Esophagus muscularis mucosa (tissue), 4 donors: ENCODE results near the gene TATDN2. TPM values are rescaled to one million over a fixed set of nuclear protein-coding genes. Genes with fewer than 3 reads are reported as not detected.

Experiments used
- DNase-seq: peaks from one replicate; pipeline ENCODE4 v3.0.0-alpha.2; 2017; ENCODE audit errors: extremely low spot score
- H3K27ac ChIP-seq, 4 donors: fragments of 200-600 bp; sonication (generic); replicated peaks in 1 of 4; 1 replicate in 3 of 4; 2 replicates in 1 of 4; pipeline ENCODE4 v1.5.1; 2016 to 2019; ENCODE audit warnings: mild to moderate bottlenecking in 1 of 4
- H3K27me3 ChIP-seq, 4 donors: fragments of 200-600 bp; sonication (generic); one replicate each; pipeline versions ENCODE4 v1.5.1 to v1.6.0; 2016 to 2019
- H3K36me3 ChIP-seq, 4 donors: fragments of 200-600 bp; sonication (generic); one replicate each; pipeline ENCODE4 v1.5.1; 2016 to 2019
- H3K4me1 ChIP-seq, 4 donors: fragments of 200-600 bp; sonication (generic); one replicate each; pipeline ENCODE4 v1.5.1; 2016 to 2019
- H3K4me3 ChIP-seq, 4 donors: fragments of 200-600 bp; sonication (generic); 1 replicate in 2 of 4; 2 replicates in 2 of 4; pipeline ENCODE4 v1.5.1; 2016 to 2019; ENCODE audit warnings: mild to moderate bottlenecking in 4 of 4, moderate library complexity in 1 of 4
- H3K9me3 ChIP-seq, 4 donors: fragments of 200-600 bp; sonication (generic); 1 replicate in 3 of 4; 2 replicates in 1 of 4; pipeline ENCODE4 v1.5.1; 2016 to 2019
- CTCF ChIP-seq, 3 experiments: fragments of 200-600 bp in 2 of 3; fragments of 450-650 bp in 1 of 3; sonication (generic) in 2 of 3; IDR thresholded peaks; one replicate each; pipeline ENCODE4 v1.5.1; 2017 to 2019; ENCODE audit warnings: antibody characterized with exemption in 3 of 3, mild to moderate bottlenecking in 2 of 3, moderate library complexity in 1 of 3
- EP300 ChIP-seq: sonication (generic); formaldehyde crosslinking; IDR thresholded peaks from one replicate; pipeline ENCODE4 v1.6.1; 2017; ENCODE audit warnings: antibody characterized with exemption
- POLR2A ChIP-seq: fragments of 450-650 bp; IDR thresholded peaks from one replicate; pipeline ENCODE4 v1.6.1; 2017; ENCODE audit warnings: antibody characterized with exemption, moderate library complexity, mild to moderate bottlenecking, low read depth
- POLR2AphosphoS5 ChIP-seq, 2 donors: sonication (generic); formaldehyde crosslinking; IDR thresholded peaks; one replicate each; pipeline ENCODE4 v1.6.1; 2017; ENCODE audit warnings: antibody characterized with exemption in 2 of 2
- WGBS: methylation state at CpG from one replicate; pipeline ENCODE4 v1.1.5; 2018; 5-methylcytosine and 5-hydroxymethylcytosine counted together
- intact Hi-C: fragments of 100-400 bp; cut with DNase I; formaldehyde crosslinking; loops from one replicate; pipeline ENCODE4 v1.15.1; 2023
- total RNA-seq, 4 donors: library from RNA; depleted of rRNA; stranded (reverse); fragments of >200 nt; gene quantifications; one replicate each; pipeline versions ENCODE4 v1.1.0 to v1.2.1, GENCODE V29; 2016

TATDN2 gene
- total RNA-seq, 4 donors from 2014 or later, result 15.0 to 24.6 (median 16.7) TPM

GRCh38 chr3:10244009-10244408, 4.2 kb upstream of the TATDN2 start:
- Histone ChIP-seq H3K27ac (no peak overlapping the region), H3K9me3 (peaks cover 0 to 21% (median 10%) of the 10 kb centered on the region in 4 donors), H3K4me1 (peaks cover 5 to 9% (median 9%) of the 10 kb centered on the region in 4 donors), H3K36me3 (peaks cover 0 to 24% (median 10%) of the 10 kb centered on the region in 4 donors), H3K4me3 (no peak overlapping the region), H3K27me3 (no peaks in the 10 kb centered on the region)
- intact Hi-C loops, result no loop called here
- 71% methylated on average over 3 of the region's 3 CpGs for WGBS
- no peak for DNase-seq
- no peak for TF ChIP-seq CTCF (IDR thresholded peaks at IDR 0.05)
- TF ChIP-seq EP300, result no peak
- no peak for TF ChIP-seq POLR2AphosphoS5 (IDR thresholded peaks at IDR 0.05)
- no peak for TF ChIP-seq POLR2A

GRCh38 chr3:10245081-10245712, 3.1 kb upstream of the TATDN2 start:
- Histone ChIP-seq H3K27me3 (no peaks in the 10 kb centered on the region), H3K4me3 (no peak overlapping the region), H3K27ac (no peak overlapping the region), H3K36me3 (peaks cover 0 to 16% (median 2%) of the 10 kb centered on the region in 4 donors), H3K9me3 (peaks cover 0 to 21% (median 10%) of the 10 kb centered on the region in 4 donors), H3K4me1 (peaks cover 13 to 21% (median 21%) of the 10 kb centered on the region in 4 donors)
- WGBS, result 93% methylated on average over 6 of the region's 6 CpGs
- intact Hi-C loops, result loop anchor here (5.0 kb wide), 1 partner anchor 223 kb away; no protein-coding TSS in a partner anchor
- no peak for TF ChIP-seq EP300
- TF ChIP-seq POLR2AphosphoS5 (IDR thresholded peaks at IDR 0.05), result no peak
- TF ChIP-seq CTCF (IDR thresholded peaks at IDR 0.05), result no peak
- TF ChIP-seq POLR2A, result no peak
- no peak for DNase-seq

- intact Hi-C loops, result loop anchor here (5.0 kb wide), 1 partner anchor 225 kb away; no protein-coding TSS in a partner anchor
- H3K9me3 ChIP-seq, result peaks cover 0 to 21% (median 10%) of the 10 kb centered on the region in 4 donors
- peak overlapping the region; percentile 79 to 100 (median 92) for H3K4me3 ChIP-seq
- WGBS, result 39% methylated on average over 14 of the region's 14 CpGs
- no peaks in the 10 kb centered on the region for H3K27me3 ChIP-seq
- H3K4me1 ChIP-seq, result peaks cover 17 to 46% (median 43%) of the 10 kb centered on the region in 4 donors
- no peak for DNase-seq
- TF ChIP-seq CTCF (IDR thresholded peaks at IDR 0.05) (no peak), POLR2A (no peak), EP300 (no peak), POLR2AphosphoS5 (IDR thresholded peaks at IDR 0.05) (no peak)
- H3K36me3 ChIP-seq, result peaks cover 0 to 16% (median 11%) of the 10 kb centered on the region in 4 donors
- H3K27ac ChIP-seq, result peak overlapping the region; percentile 86 to 97 (median 96)
These were observed 528 bp upstream of the TATDN2 start for GRCh38 chr3:10247679-10248183.

GRCh38 chr3:10248984-10249748, 907 bp downstream of the TATDN2 start:
- no peaks in the 10 kb centered on the region for H3K27me3 ChIP-seq
- TF ChIP-seq EP300 (no peak), POLR2A (no peak), CTCF (IDR thresholded peaks at IDR 0.05) (no peak), POLR2AphosphoS5 (IDR thresholded peaks at IDR 0.05) (no peak)
- H3K9me3 ChIP-seq, result peaks cover 0 to 21% (median 10%) of the 10 kb centered on the region in 4 donors
- WGBS, result 1% methylated on average over 32 of the region's 32 CpGs
- intact Hi-C loops, result loop anchor here (5.0 kb wide), 1 partner anchor 227 kb away; no protein-coding TSS in a partner anchor
- peak overlapping the region; percentile 79 to 100 (median 92) for H3K4me3 ChIP-seq
- peaks cover 0 to 31% (median 21%) of the 10 kb centered on the region in 4 donors for H3K36me3 ChIP-seq
- H3K4me1 ChIP-seq, result peaks cover 17 to 58% (median 47%) of the 10 kb centered on the region in 4 donors
- peak overlapping the region; percentile 86 to 97 (median 96) for H3K27ac ChIP-seq
- no peak for DNase-seq
